HCT116 (cell line): ENCODE measurements around the gene RLN3. TPM values are rescaled to one million over a fixed set of nuclear protein-coding genes. Genes with fewer than 3 reads are reported as not detected.

Experiments used
- ATAC-seq: fragments of 200-7000 bp; cut with Tn5 transposase; 2 replicates; pipeline ENCODE4 v1.9.1; 2020; ENCODE audit warnings: mild to moderate bottlenecking, moderate library complexity
- BruUV-seq: library from RNA; stranded (reverse); fragments of 400-500 nt; replicated peaks from 2 replicates; lab custom pipeline; 2021; lab: Mats Ljungman, UMichigan
- CTCF ChIA-PET: fragments of 300-600 bp; sonication (Branson Sonifier 250); formaldehyde crosslinking; loops from one replicate; lab custom pipeline; 2021; ENCODE audit warnings: antibody characterized with exemption; lab: Charles Lee
- POLR2A ChIA-PET: fragments of 300-600, 350-600 bp; sonication (Branson Sonifier 250); formaldehyde crosslinking; loops from one replicate; lab custom pipeline; 2021; ENCODE audit warnings: antibody characterized with exemption; lab: Charles Lee
- RAD21 ChIA-PET, 2 experiments: fragments of 300-600 bp; sonication (Branson Sonifier 250); formaldehyde crosslinking; loops; one replicate each; lab custom pipeline; 2023; ENCODE audit warnings: low total read pairs in 2 of 2; ENCODE audit not compliant: uncharacterized antibody in 2 of 2, unreplicated experiment in 2 of 2, low non-redundant PET in 1 of 2; lab: Charles Lee
- DNase-seq: peaks from one replicate; pipeline ENCODE4 v3.0.0-alpha.2; 2010; ENCODE audit warnings: low read depth, low spot score
- H2AFZ ChIP-seq: fragments of 200-600 bp; shearing (Covaris generic), sonication (generic); 2 replicates; pipeline ENCODE4 v1.6.1; 2017; ENCODE audit warnings: low read depth, mixed run types, mixed read lengths, antibody characterized with exemption, low read length; ENCODE audit not compliant: poor library complexity, severe bottlenecking
- H3K27ac ChIP-seq: 2 replicates; pipeline ENCODE4 v1.5.1; 2012; ENCODE audit warnings: low read depth, low read length
- H3K27me3 ChIP-seq: fragments of 200-600 bp; sonication (generic); 2 replicates; pipeline ENCODE4 v1.6.1; 2016; ENCODE audit warnings: mixed run types, low read length, mixed read lengths; ENCODE audit not compliant: insufficient read depth
- H3K36me3 ChIP-seq, 2 experiments: fragments of 200-500 bp in 1 of 2; fragments of 200-600 bp in 1 of 2; sonication (Bioruptor generic) in 1 of 2; sonication (generic) in 1 of 2; 2 replicates each; pipeline versions ENCODE4 v1.5.1 to v1.6.1; 2014 to 2016; ENCODE audit warnings: low read length in 2 of 2, inconsistent platforms in 1 of 2, mixed read lengths in 1 of 2, mixed run types in 1 of 2; ENCODE audit not compliant: insufficient read depth in 2 of 2, control insufficient read depth in 1 of 2
- H3K4me1 ChIP-seq, 2 experiments: fragments of 200-600 bp in 1 of 2; sonication (generic) in 1 of 2; 2 replicates each; pipeline versions ENCODE4 v1.5.1 to v1.6.1; 2012 to 2017; ENCODE audit warnings: low read length in 2 of 2, inconsistent platforms in 1 of 2, mild to moderate bottlenecking in 1 of 2, mixed read lengths in 1 of 2, mixed run types in 1 of 2, moderate library complexity in 1 of 2; ENCODE audit not compliant: insufficient read depth in 2 of 2, control insufficient read depth in 1 of 2
- H3K4me2 ChIP-seq: fragments of 200-600 bp; sonication (generic); 2 replicates; pipeline ENCODE4 v1.6.1; 2017; ENCODE audit warnings: mixed run types, low read length, mixed read lengths
- H3K4me3 ChIP-seq, 2 experiments: fragments of 200-600 bp in 1 of 2; sonication (generic) in 1 of 2; replicated peaks in 1 of 2; 2 replicates each; pipeline ENCODE4 v1.5.1; 2011 to 2016; ENCODE audit warnings: low read length in 2 of 2, control low read depth in 1 of 2, low read depth in 1 of 2, mild to moderate bottlenecking in 1 of 2, mixed read lengths in 1 of 2, mixed run types in 1 of 2
- H3K79me2 ChIP-seq: fragments of 200-600 bp; sonication (generic); 2 replicates; pipeline ENCODE4 v1.6.1; 2017; ENCODE audit warnings: mild to moderate bottlenecking, mixed run types, low read length, moderate library complexity, mixed read lengths; ENCODE audit not compliant: insufficient read depth
- H3K9ac ChIP-seq: fragments of 200-600 bp; sonication (generic); 2 replicates; pipeline ENCODE4 v1.6.1; 2016; ENCODE audit warnings: low read length, mixed read lengths
- H3K9me2 ChIP-seq: fragments of 200-600 bp; sonication (generic), shearing (Covaris generic); 2 replicates; pipeline ENCODE4 v1.6.1; 2017; ENCODE audit warnings: mixed run types, mild to moderate bottlenecking, moderate library complexity; ENCODE audit not compliant: insufficient read depth
- H3K9me3 ChIP-seq, 2 experiments: fragments of 200-500 bp in 1 of 2; fragments of 200-600 bp in 1 of 2; sonication (Bioruptor generic) in 1 of 2; sonication (generic) in 1 of 2; 2 replicates each; pipeline ENCODE4 v1.6.1; 2014 to 2017; ENCODE audit warnings: low read length in 2 of 2, mixed read lengths in 2 of 2, inconsistent platforms in 1 of 2, low read depth in 1 of 2, mild to moderate bottlenecking in 1 of 2, mixed run types in 1 of 2, moderate library complexity in 1 of 2; ENCODE audit not compliant: control insufficient read depth in 1 of 2, insufficient read depth in 1 of 2
- H4K20me1 ChIP-seq: fragments of 200-600 bp; sonication (generic), shearing (Covaris generic); 2 replicates; pipeline ENCODE4 v1.6.1; 2017; ENCODE audit warnings: mixed run types, mild to moderate bottlenecking, moderate library complexity; ENCODE audit not compliant: insufficient read depth
- CBX3 ChIP-seq: IDR thresholded peaks from 2 replicates; pipeline ENCODE4 v1.6.1; 2012; ENCODE audit warnings: low read depth
- CEBPB ChIP-seq: IDR thresholded peaks from 2 replicates; pipeline ENCODE4 v1.6.1; 2012; ENCODE audit warnings: low read depth
- ELF1 ChIP-seq: IDR thresholded peaks from 2 replicates; pipeline ENCODE4 v1.6.1; 2012; ENCODE audit warnings: low read depth, borderline replicate concordance
- EZH2phosphoT487 ChIP-seq: fragments of 200-600 bp; IDR thresholded peaks from 2 replicates; pipeline ENCODE4 v1.6.1; 2018; ENCODE audit warnings: antibody characterized with exemption, borderline replicate concordance
- FOSL1 ChIP-seq: IDR thresholded peaks from 2 replicates; pipeline ENCODE4 v1.6.1; 2012; ENCODE audit warnings: low read depth
- JUND ChIP-seq: IDR thresholded peaks from 2 replicates; pipeline ENCODE4 v1.6.1; 2012
- POLR2AphosphoS5 ChIP-seq: IDR thresholded peaks from 2 replicates; pipeline ENCODE4 v1.6.1; 2011; ENCODE audit warnings: mild to moderate bottlenecking, low read depth, low read length, moderate library complexity
- ZFX ChIP-seq: fragments of 450-650 bp; IDR thresholded peaks from 2 replicates; pipeline ENCODE4 v1.6.1; 2017
- intact Hi-C: fragments of 100-400 bp; cut with micrococcal nuclease; formaldehyde crosslinking; loops from 2 replicates; pipeline ENCODE4 v1.10.0; 2022
- total RNA-seq: library from RNA; stranded (reverse); gene quantifications from one replicate; pipeline ENCODE4 v1.2.1, GENCODE V29; 2021; ENCODE audit not compliant: unreplicated experiment
- TF ChIP-seq, protein P1 (sequence below), 3 experiments: fragments of 200-600 bp in 1 of 3; sonication (generic) in 1 of 3; IDR thresholded peaks in 2 of 3; conservative IDR thresholded peaks in 1 of 3; 2 replicates each; pipeline ENCODE4 v1.5.1; 2012 to 2017; ENCODE audit warnings: low read depth in 2 of 3, low read length in 2 of 3, antibody characterized with exemption in 1 of 3, borderline replicate concordance in 1 of 3, control low read depth in 1 of 3, mild to moderate bottlenecking in 1 of 3, mixed read lengths in 1 of 3, mixed run types in 1 of 3, moderate library complexity in 1 of 3; ENCODE audit not compliant: insufficient read depth in 1 of 3
- TF ChIP-seq, protein P2 (sequence below): IDR thresholded peaks from 2 replicates; pipeline ENCODE4 v1.6.1; 2012; ENCODE audit warnings: low read depth
- TF ChIP-seq, protein P3 (sequence below): IDR thresholded peaks from 2 replicates; pipeline ENCODE4 v1.6.1; 2012

The RLN3 gene
- total RNA-seq, 1 experiment from 2014 or later: not detected

DNA sequence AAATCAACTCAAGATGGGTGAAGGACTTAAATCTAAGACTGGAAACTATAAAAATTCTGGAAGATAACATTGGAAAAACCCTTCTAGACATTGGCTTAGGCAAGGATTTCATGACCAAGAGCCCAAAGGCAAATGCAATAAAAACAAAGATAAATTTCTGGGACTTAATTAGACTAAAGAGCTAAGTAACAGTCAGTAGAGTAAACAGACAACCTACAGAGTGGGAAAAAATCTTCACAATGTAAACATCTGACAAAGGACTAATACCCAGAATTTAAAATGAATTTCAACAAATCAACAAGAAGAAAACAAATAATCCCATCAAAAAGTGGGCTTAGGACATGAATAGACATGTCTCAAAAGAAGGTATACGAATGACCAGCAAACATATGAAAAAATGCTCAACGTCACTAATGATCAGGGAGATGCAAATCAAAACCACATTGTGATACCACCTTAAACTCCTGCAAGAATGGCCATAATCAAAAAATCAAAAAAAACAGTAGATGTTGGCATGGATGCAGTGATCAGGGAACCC, 15.5 kb upstream of the RLN3 start:
- RAD21 ChIA-PET: no interaction called here
- H3K79me2 ChIP-seq: no peaks in the 10 kb centered on the region
- H3K9me3 ChIP-seq: no peaks in the 10 kb centered on the region
- CTCF ChIA-PET: no interaction called here
- POLR2A ChIA-PET: no interaction called here
- no peak overlapping the region for H3K4me3 ChIP-seq
- intact Hi-C loops: no loop called here
- H3K9me2 ChIP-seq: no peaks in the 10 kb centered on the region
- H3K4me1 ChIP-seq: peaks cover 0 to 5% of the 10 kb centered on the region in 2 experiments; a peak in 1 of 4 replicates
- H3K27ac ChIP-seq: no peak overlapping the region
- no peaks in the 10 kb centered on the region for H3K27me3 ChIP-seq
- H3K9ac ChIP-seq: no peak overlapping the region
- H4K20me1 ChIP-seq: no peaks in the 10 kb centered on the region
- TF ChIP-seq ZFX (no peak), CEBPB (no peak), POLR2AphosphoS5 (no peak), ELF1 (no peak), JUND (no peak), FOSL1 (no peak), EZH2phosphoT487 (no peak), CBX3 (no peak)
- TF ChIP-seq, protein P1, sequence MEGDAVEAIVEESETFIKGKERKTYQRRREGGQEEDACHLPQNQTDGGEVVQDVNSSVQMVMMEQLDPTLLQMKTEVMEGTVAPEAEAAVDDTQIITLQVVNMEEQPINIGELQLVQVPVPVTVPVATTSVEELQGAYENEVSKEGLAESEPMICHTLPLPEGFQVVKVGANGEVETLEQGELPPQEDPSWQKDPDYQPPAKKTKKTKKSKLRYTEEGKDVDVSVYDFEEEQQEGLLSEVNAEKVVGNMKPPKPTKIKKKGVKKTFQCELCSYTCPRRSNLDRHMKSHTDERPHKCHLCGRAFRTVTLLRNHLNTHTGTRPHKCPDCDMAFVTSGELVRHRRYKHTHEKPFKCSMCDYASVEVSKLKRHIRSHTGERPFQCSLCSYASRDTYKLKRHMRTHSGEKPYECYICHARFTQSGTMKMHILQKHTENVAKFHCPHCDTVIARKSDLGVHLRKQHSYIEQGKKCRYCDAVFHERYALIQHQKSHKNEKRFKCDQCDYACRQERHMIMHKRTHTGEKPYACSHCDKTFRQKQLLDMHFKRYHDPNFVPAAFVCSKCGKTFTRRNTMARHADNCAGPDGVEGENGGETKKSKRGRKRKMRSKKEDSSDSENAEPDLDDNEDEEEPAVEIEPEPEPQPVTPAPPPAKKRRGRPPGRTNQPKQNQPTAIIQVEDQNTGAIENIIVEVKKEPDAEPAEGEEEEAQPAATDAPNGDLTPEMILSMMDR (IDR thresholded peaks at IDR 0.05 in 2 of 3, conservative IDR thresholded peaks at IDR 0.05 in 1 of 3; ENCODE audit: borderline replicate concordance in 1 of 3, insufficient read depth in 1 of 3, low read depth in 2 of 3, low read length in 2 of 3): no peak
- TF ChIP-seq, protein P2, sequence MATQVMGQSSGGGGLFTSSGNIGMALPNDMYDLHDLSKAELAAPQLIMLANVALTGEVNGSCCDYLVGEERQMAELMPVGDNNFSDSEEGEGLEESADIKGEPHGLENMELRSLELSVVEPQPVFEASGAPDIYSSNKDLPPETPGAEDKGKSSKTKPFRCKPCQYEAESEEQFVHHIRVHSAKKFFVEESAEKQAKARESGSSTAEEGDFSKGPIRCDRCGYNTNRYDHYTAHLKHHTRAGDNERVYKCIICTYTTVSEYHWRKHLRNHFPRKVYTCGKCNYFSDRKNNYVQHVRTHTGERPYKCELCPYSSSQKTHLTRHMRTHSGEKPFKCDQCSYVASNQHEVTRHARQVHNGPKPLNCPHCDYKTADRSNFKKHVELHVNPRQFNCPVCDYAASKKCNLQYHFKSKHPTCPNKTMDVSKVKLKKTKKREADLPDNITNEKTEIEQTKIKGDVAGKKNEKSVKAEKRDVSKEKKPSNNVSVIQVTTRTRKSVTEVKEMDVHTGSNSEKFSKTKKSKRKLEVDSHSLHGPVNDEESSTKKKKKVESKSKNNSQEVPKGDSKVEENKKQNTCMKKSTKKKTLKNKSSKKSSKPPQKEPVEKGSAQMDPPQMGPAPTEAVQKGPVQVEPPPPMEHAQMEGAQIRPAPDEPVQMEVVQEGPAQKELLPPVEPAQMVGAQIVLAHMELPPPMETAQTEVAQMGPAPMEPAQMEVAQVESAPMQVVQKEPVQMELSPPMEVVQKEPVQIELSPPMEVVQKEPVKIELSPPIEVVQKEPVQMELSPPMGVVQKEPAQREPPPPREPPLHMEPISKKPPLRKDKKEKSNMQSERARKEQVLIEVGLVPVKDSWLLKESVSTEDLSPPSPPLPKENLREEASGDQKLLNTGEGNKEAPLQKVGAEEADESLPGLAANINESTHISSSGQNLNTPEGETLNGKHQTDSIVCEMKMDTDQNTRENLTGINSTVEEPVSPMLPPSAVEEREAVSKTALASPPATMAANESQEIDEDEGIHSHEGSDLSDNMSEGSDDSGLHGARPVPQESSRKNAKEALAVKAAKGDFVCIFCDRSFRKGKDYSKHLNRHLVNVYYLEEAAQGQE: no peak
- TF ChIP-seq, protein P3, sequence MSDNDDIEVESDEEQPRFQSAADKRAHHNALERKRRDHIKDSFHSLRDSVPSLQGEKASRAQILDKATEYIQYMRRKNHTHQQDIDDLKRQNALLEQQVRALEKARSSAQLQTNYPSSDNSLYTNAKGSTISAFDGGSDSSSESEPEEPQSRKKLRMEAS: no peak
- H2AFZ ChIP-seq: no peak overlapping the region
- no peak for DNase-seq
- no peak for ATAC-seq
- H3K4me2 ChIP-seq: no peak overlapping the region
- H3K36me3 ChIP-seq: no peaks in the 10 kb centered on the region
- BruUV-seq: no TSS peak
